Endothelial cell of umbilical vein (primary cell): ENCODE data around the gene NRG3. TPM values are rescaled to one million over a fixed set of nuclear protein-coding genes. Genes with fewer than 3 reads are reported as not detected.

ENCODE experiments used
- BruUV-seq: library from RNA; stranded (reverse); fragments of 400-500 nt; replicated peaks from 2 replicates; lab custom pipeline; 2021; lab: Mats Ljungman, UMichigan
- CTCF ChIA-PET: fragments of 300-600, 350-600 bp; sonication (Branson Sonifier 250); formaldehyde crosslinking; loops from one replicate; lab custom pipeline; 2021; ENCODE audit warnings: antibody characterized with exemption, inconsistent platforms; lab: Charles Lee
- POLR2A ChIA-PET: fragments of 300-600, 350-600 bp; sonication (Branson Sonifier 250); formaldehyde crosslinking; loops from one replicate; lab custom pipeline; 2021; ENCODE audit warnings: antibody characterized with exemption, inconsistent platforms; lab: Charles Lee
- DNase-seq: peaks from one replicate; pipeline ENCODE4 v3.0.0-alpha.2; 2011; ENCODE audit warnings: low read depth, low spot score
- FAIRE-seq: peaks from 2 replicates; lab custom pipeline; 2011; peaks lifted over from hg19 to GRCh38; lab: Jason Lieb, UNC
- H2AFZ ChIP-seq: 2 replicates; pipeline ENCODE4 v1.6.0; 2012; ENCODE audit warnings: low read depth, low read length, control low read depth, inconsistent platforms
- H3K27ac ChIP-seq: 2 replicates; pipeline ENCODE4 v1.5.1; 2011; ENCODE audit warnings: low read depth, mild to moderate bottlenecking, control low read depth, low read length, moderate library complexity; ENCODE audit not compliant: insufficient read depth
- H3K27me3 ChIP-seq, 2 experiments: 2 replicates each; pipeline versions ENCODE4 v1.6.0 to v1.6.1; 2011; ENCODE audit warnings: low read length in 2 of 2, mixed read lengths in 1 of 2; ENCODE audit not compliant: control insufficient read depth in 2 of 2, insufficient read depth in 2 of 2
- H3K36me3 ChIP-seq, 2 experiments: 2 replicates in 1 of 2; 3 replicates in 1 of 2; pipeline ENCODE4 v1.5.1; 2011; ENCODE audit warnings: low read length in 2 of 2, mild to moderate bottlenecking in 1 of 2, moderate library complexity in 1 of 2; ENCODE audit not compliant: control insufficient read depth in 2 of 2, insufficient read depth in 2 of 2; ENCODE audit errors: extremely low read depth in 1 of 2
- H3K4me1 ChIP-seq: 3 replicates; pipeline ENCODE4 v1.5.1; 2011; ENCODE audit warnings: mild to moderate bottlenecking, low read length; ENCODE audit not compliant: control insufficient read depth, insufficient read depth; ENCODE audit errors: extremely low read depth
- H3K4me2 ChIP-seq: 2 replicates; pipeline ENCODE4 v1.6.1; 2011; ENCODE audit warnings: low read length, control low read depth, mixed read lengths; ENCODE audit not compliant: insufficient read depth
- H3K4me3 ChIP-seq, 3 experiments: fragments of 200-600 bp in 1 of 3; sonication (generic), shearing (Covaris generic) in 1 of 3; replicated peaks in 1 of 3; 2 replicates each; pipeline ENCODE4 v1.5.1; 2011 to 2016; ENCODE audit warnings: control low read depth in 3 of 3, low read length in 3 of 3, mild to moderate bottlenecking in 2 of 3, inconsistent platforms in 1 of 3, low read depth in 1 of 3, moderate library complexity in 1 of 3; ENCODE audit not compliant: insufficient read depth in 1 of 3
- H3K79me2 ChIP-seq: 2 replicates; pipeline ENCODE4 v1.6.0; 2012; ENCODE audit warnings: low read length, inconsistent platforms; ENCODE audit not compliant: control insufficient read depth, insufficient read depth
- H3K9ac ChIP-seq: replicated peaks from 2 replicates; pipeline ENCODE3; 2011; ENCODE audit warnings: low read length, control low read depth; ENCODE audit not compliant: insufficient read depth; ENCODE audit errors: extremely low read depth
- H3K9me1 ChIP-seq: replicated peaks from 3 replicates; pipeline ENCODE4 v1.6.0; 2011; ENCODE audit warnings: mild to moderate bottlenecking, low read length; ENCODE audit not compliant: control insufficient read depth, insufficient read depth; ENCODE audit errors: extremely low read depth
- H3K9me3 ChIP-seq: replicated peaks from 2 replicates; pipeline ENCODE4 v1.5.1; 2012; ENCODE audit warnings: low read length, inconsistent platforms; ENCODE audit not compliant: control insufficient read depth, insufficient read depth
- H4K20me1 ChIP-seq: replicated peaks from 2 replicates; pipeline ENCODE3; 2011; ENCODE audit warnings: mild to moderate bottlenecking, low read length; ENCODE audit not compliant: control insufficient read depth, insufficient read depth; ENCODE audit errors: extremely low read depth
- EZH2 ChIP-seq: IDR thresholded peaks from 2 replicates; pipeline ENCODE4 v1.6.1; 2012; ENCODE audit warnings: borderline replicate concordance, low read depth, mild to moderate bottlenecking, moderate library complexity, low read length, inconsistent platforms; ENCODE audit not compliant: severe bottlenecking
- FOS ChIP-seq: IDR thresholded peaks from 2 replicates; pipeline ENCODE4 v1.6.1; 2011; ENCODE audit warnings: mild to moderate bottlenecking, low read length, moderate library complexity, borderline replicate concordance; ENCODE audit not compliant: insufficient read depth
- GATA2 ChIP-seq: IDR thresholded peaks from 2 replicates; pipeline ENCODE4 v1.7.0; 2011; ENCODE audit warnings: low read depth, mild to moderate bottlenecking, moderate library complexity, mixed read lengths, low read length; ENCODE audit not compliant: insufficient read length, insufficient read depth
- JUN ChIP-seq: IDR thresholded peaks from 2 replicates; pipeline ENCODE4 v1.6.1; 2011; ENCODE audit warnings: borderline replicate concordance, low read depth; ENCODE audit not compliant: insufficient read length, insufficient read depth
- MYC ChIP-seq: IDR thresholded peaks from one replicate; pipeline ENCODE4 v1.6.1; 2011; ENCODE audit warnings: mild to moderate bottlenecking, low read depth, low read length
- POLR2A ChIP-seq: IDR thresholded peaks from 2 replicates; pipeline ENCODE4 v1.6.1; 2012; ENCODE audit warnings: low read depth, mild to moderate bottlenecking, control low read depth, low read length
- POLR2AphosphoS5 ChIP-seq: IDR thresholded peaks from 2 replicates; pipeline ENCODE4 v1.6.1; 2012; ENCODE audit warnings: low read depth, mild to moderate bottlenecking, control low read depth, low read length, moderate library complexity; ENCODE audit not compliant: insufficient read depth
- dilution Hi-C: fragments of 300-500 bp; cut with MboI; formaldehyde crosslinking; loops from one replicate; pipeline ENCODE4 v1.15.0; 2019; ENCODE audit warnings: low sequenced_read_pairs; ENCODE audit not compliant: extremely low pct_ligation_motif_present
- intact Hi-C: fragments of 100-400 bp; cut with micrococcal nuclease; formaldehyde crosslinking; loops from one replicate; pipeline ENCODE4 v1.10.0; 2022
- polyA plus RNA-seq, 4 experiments: library from polyadenylated mRNA; depleted of rRNA in 3 of 4; stranded (reverse) in 3 of 4; unstranded in 1 of 4; fragments of >200 nt; gene quantifications; 2 replicates each; pipeline versions ENCODE4 v1.2.1 to v1.2.3, GENCODE V29; 2011 to 2012; ENCODE audit warnings: missing spikeins in 1 of 4
- total RNA-seq: library from RNA; stranded (reverse); gene quantifications from 2 replicates; pipeline ENCODE4 v1.2.3, GENCODE V29; 2021
- TF ChIP-seq, protein P1 (sequence below), 2 donors: IDR thresholded peaks; 1 replicate in 1 of 2; 2 replicates in 1 of 2; pipeline ENCODE4 v1.5.1; 2011; ENCODE audit warnings: low read length in 2 of 2, mild to moderate bottlenecking in 2 of 2, moderate library complexity in 2 of 2, control low read depth in 1 of 2, inconsistent platforms in 1 of 2, low read depth in 1 of 2; ENCODE audit not compliant: insufficient read depth in 1 of 2; ENCODE audit errors: extremely low read depth in 1 of 2
- TF ChIP-seq, protein P2 (sequence below): IDR thresholded peaks from 2 replicates; pipeline ENCODE4 v1.6.1; 2011; ENCODE audit not compliant: insufficient read depth, insufficient read length

Gene NRG3
- total and polyA plus RNA-seq, 2 donors (not counting 3 experiments of a cell fraction or from before 2014, with no cell fraction given), result 1.9 to 3.9 TPM

DNA sequence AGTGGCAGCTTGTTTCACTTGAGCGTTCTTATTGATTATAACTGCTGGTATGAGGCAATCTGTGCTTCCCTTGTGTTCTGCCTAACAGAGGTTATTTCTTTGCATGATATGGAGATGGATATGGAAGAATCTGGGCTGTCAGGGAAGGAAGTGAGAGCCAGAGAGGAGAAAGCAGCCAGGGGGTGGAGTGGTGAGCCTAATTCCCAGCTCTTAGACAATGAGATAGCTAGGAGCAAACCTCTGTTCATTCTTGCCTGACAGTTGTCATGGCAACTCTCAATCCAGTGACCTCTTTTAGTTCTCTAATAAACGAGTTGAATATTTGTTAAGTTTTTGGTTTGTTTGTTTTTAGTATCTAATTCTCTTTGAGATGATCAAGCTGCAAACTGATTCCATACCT lies 214.3 kb downstream of the NRG3 start:
- FAIRE-seq (no peak), DNase-seq (no peak)
- no peaks in the 10 kb centered on the region for H4K20me1 ChIP-seq
- CTCF ChIA-PET, result no interaction called here
- H3K9me3 ChIP-seq, result no peaks in the 10 kb centered on the region
- H2AFZ ChIP-seq, result no peak overlapping the region
- no peak overlapping the region for H3K9ac ChIP-seq
- H3K4me2 ChIP-seq, result no peak overlapping the region
- TF ChIP-seq, protein P1, sequence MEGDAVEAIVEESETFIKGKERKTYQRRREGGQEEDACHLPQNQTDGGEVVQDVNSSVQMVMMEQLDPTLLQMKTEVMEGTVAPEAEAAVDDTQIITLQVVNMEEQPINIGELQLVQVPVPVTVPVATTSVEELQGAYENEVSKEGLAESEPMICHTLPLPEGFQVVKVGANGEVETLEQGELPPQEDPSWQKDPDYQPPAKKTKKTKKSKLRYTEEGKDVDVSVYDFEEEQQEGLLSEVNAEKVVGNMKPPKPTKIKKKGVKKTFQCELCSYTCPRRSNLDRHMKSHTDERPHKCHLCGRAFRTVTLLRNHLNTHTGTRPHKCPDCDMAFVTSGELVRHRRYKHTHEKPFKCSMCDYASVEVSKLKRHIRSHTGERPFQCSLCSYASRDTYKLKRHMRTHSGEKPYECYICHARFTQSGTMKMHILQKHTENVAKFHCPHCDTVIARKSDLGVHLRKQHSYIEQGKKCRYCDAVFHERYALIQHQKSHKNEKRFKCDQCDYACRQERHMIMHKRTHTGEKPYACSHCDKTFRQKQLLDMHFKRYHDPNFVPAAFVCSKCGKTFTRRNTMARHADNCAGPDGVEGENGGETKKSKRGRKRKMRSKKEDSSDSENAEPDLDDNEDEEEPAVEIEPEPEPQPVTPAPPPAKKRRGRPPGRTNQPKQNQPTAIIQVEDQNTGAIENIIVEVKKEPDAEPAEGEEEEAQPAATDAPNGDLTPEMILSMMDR (IDR thresholded peaks at IDR 0.05; ENCODE audit: extremely low read depth in 1 of 2, insufficient read depth in 1 of 2, low read depth in 1 of 2, low read length in 2 of 2), result no peak
- TF ChIP-seq, protein P2, sequence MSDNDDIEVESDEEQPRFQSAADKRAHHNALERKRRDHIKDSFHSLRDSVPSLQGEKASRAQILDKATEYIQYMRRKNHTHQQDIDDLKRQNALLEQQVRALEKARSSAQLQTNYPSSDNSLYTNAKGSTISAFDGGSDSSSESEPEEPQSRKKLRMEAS, result no peak
- TF ChIP-seq POLR2A (no peak), MYC (no peak), GATA2 (no peak), EZH2 (no peak), FOS (no peak), POLR2AphosphoS5 (no peak), JUN (no peak)
- no peaks in the 10 kb centered on the region for H3K27me3 ChIP-seq
- H3K27ac ChIP-seq, result no peak overlapping the region
- H3K79me2 ChIP-seq, result no peaks in the 10 kb centered on the region
- POLR2A ChIA-PET, result no interaction called here
- no peaks in the 10 kb centered on the region for H3K9me1 ChIP-seq
- no peak overlapping the region for H3K4me3 ChIP-seq
- no peaks in the 10 kb centered on the region for H3K4me1 ChIP-seq
- no peaks in the 10 kb centered on the region for H3K36me3 ChIP-seq
- intact Hi-C loops (loop anchor here (10.0 kb wide), 1 partner anchor 245 kb away; no protein-coding TSS in a partner anchor), dilution Hi-C loops (no loop called here)
- BruUV-seq, result no TSS peak
